Upper lobe of left lung (tissue), 4 donors: ENCODE results near the gene USP6NL.

ENCODE experiments used
- CTCF ChIP-seq, 6 experiments: fragments of 450-650 bp in 4 of 6; fragments of 200-600 bp in 2 of 6; sonication (generic) in 2 of 6; IDR thresholded peaks; one replicate each; pipeline ENCODE4 v1.5.1; 2016 to 2019; ENCODE audit warnings: antibody characterized with exemption in 6 of 6
- EP300 ChIP-seq, 4 donors: sonication (generic); formaldehyde crosslinking; IDR thresholded peaks; one replicate each; pipeline ENCODE4 v1.5.1; 2017; ENCODE audit warnings: antibody characterized with exemption in 4 of 4, control low read depth in 2 of 4
- POLR2A ChIP-seq, 4 donors: fragments of 450-650 bp; IDR thresholded peaks; one replicate each; pipeline ENCODE4 v1.5.1; 2016 to 2017; ENCODE audit warnings: antibody characterized with exemption in 4 of 4, mild to moderate bottlenecking in 2 of 4
- POLR2AphosphoS5 ChIP-seq, 2 donors: sonication (generic); formaldehyde crosslinking; IDR thresholded peaks; one replicate each; pipeline ENCODE4 v1.5.1; 2017; ENCODE audit warnings: antibody characterized with exemption in 2 of 2

- TF ChIP-seq POLR2A (IDR thresholded peaks at IDR 0.05) (no peak), CTCF (IDR thresholded peaks at IDR 0.05) (no peak), POLR2AphosphoS5 (IDR thresholded peaks at IDR 0.05) (no peak), EP300 (IDR thresholded peaks at IDR 0.05) (no peak)
These were observed 109.8 kb downstream of the USP6NL start for GRCh38 chr10:11501600-11501999.
